K562 (cell line): ENCODE measurements around the gene STK24. TPM values are rescaled to one million over a fixed set of nuclear protein-coding genes. Genes with fewer than 3 reads are reported as not detected.

Source experiments
- ATAC-seq: fragments of 200-7000 bp; cut with Tn5 transposase; 3 replicates; pipeline ENCODE4 v1.9.1; 2020; ENCODE audit warnings: moderate library complexity
- BruUV-seq: library from RNA; stranded (reverse); fragments of 400-500 nt; replicated peaks from 2 replicates; lab custom pipeline; 2021; lab: Mats Ljungman, UMichigan
- CTCF ChIA-PET: fragments of 300-600 bp; formaldehyde crosslinking; extraction: SDS; loops from one replicate; lab custom pipeline; 2021; ENCODE audit warnings: low intra/inter-chr PET ratio; lab: Yijun Ruan, JAX
- POLR2A ChIA-PET: fragments of 300-600, 350-650 bp; sonication (Branson Sonifier 250); formaldehyde crosslinking; extraction: SDS; loops from one replicate; lab custom pipeline; 2021; ENCODE audit warnings: antibody characterized with exemption, inconsistent platforms; lab: Yijun Ruan, JAX
- DNase-seq, 4 experiments: peaks; one replicate each; pipeline versions ENCODE4 v3.0.0 to v3.0.0-alpha.2; 2011 to 2018; ENCODE audit warnings: low spot score in 3 of 4, mixed read lengths in 3 of 4; ENCODE audit errors: extremely low read depth in 1 of 4
- FAIRE-seq: peaks from 2 replicates; lab custom pipeline; 2011; peaks lifted over from hg19 to GRCh38; lab: Jason Lieb, UNC
- H2AFZ ChIP-seq: 2 replicates; pipeline ENCODE4 v1.6.0; 2011; ENCODE audit warnings: low read depth, low read length, control low read depth, inconsistent platforms
- H3K27ac ChIP-seq: fragments of 200-600 bp; 3 replicates; pipeline ENCODE4 v1.8.0; 2011; ENCODE audit warnings: low read depth, mild to moderate bottlenecking, control low read depth, inconsistent platforms, low read length, moderate library complexity, mixed read lengths; ENCODE audit errors: extremely low read depth
- H3K27me3 ChIP-seq, 2 experiments: fragments of 300-600 bp in 1 of 2; 2 replicates in 1 of 2; 3 replicates in 1 of 2; pipeline versions ENCODE4 v1.6.0 to v1.8.0; 2011; ENCODE audit warnings: inconsistent platforms in 2 of 2, low read length in 2 of 2, mild to moderate bottlenecking in 1 of 2, mixed read lengths in 1 of 2, moderate library complexity in 1 of 2; ENCODE audit not compliant: control insufficient read depth in 2 of 2, insufficient read depth in 2 of 2
- H3K36me3 ChIP-seq: fragments of 300-600 bp; 3 replicates; pipeline ENCODE4 v1.8.0; 2011; ENCODE audit warnings: mild to moderate bottlenecking, low read length, inconsistent platforms; ENCODE audit not compliant: control insufficient read depth, insufficient read depth
- H3K4me1 ChIP-seq, 2 experiments: fragments of 200-600 bp in 1 of 2; replicated peaks in 1 of 2; 2 replicates in 1 of 2; 3 replicates in 1 of 2; pipeline versions ENCODE4 v1.5.1 to v1.8.0; 2011; ENCODE audit warnings: inconsistent platforms in 2 of 2, low read length in 2 of 2, mild to moderate bottlenecking in 1 of 2, mixed read lengths in 1 of 2, moderate library complexity in 1 of 2; ENCODE audit not compliant: control insufficient read depth in 2 of 2, insufficient read depth in 2 of 2
- H3K4me2 ChIP-seq: 2 replicates; pipeline ENCODE4 v1.6.1; 2011; ENCODE audit warnings: low read length, control low read depth, inconsistent platforms, mixed read lengths; ENCODE audit not compliant: insufficient read depth
- H3K4me3 ChIP-seq: fragments of 200-600 bp; sonication (generic), shearing (Covaris generic); 2 replicates; pipeline ENCODE4 v1.5.1; 2016; ENCODE audit warnings: control low read depth, inconsistent platforms
- H3K79me2 ChIP-seq: fragments of 200-600 bp; 3 replicates; pipeline ENCODE4 v1.8.0; 2011; ENCODE audit warnings: low read length, inconsistent platforms; ENCODE audit not compliant: control insufficient read depth, insufficient read depth
- H3K9ac ChIP-seq, 2 experiments: 2 replicates each; pipeline versions ENCODE4 v1.6.0 to v1.6.1; 2011; ENCODE audit warnings: low read depth in 2 of 2, low read length in 2 of 2, control low read depth in 1 of 2, inconsistent platforms in 1 of 2, mild to moderate bottlenecking in 1 of 2, mixed read lengths in 1 of 2; ENCODE audit not compliant: insufficient read depth in 1 of 2
- H3K9me1 ChIP-seq: one replicate; pipeline ENCODE4 v1.6.0; 2011; ENCODE audit warnings: inconsistent platforms, mild to moderate bottlenecking, low read length, moderate library complexity; ENCODE audit not compliant: control insufficient read depth, insufficient read depth
- H3K9me3 ChIP-seq: replicated peaks from 2 replicates; pipeline ENCODE4 v1.5.1; 2011; ENCODE audit warnings: low read depth, low read length, inconsistent platforms; ENCODE audit not compliant: control insufficient read depth, insufficient read depth
- H4K20me1 ChIP-seq: replicated peaks from 2 replicates; pipeline ENCODE4 v1.6.1; 2011; ENCODE audit warnings: low read length, inconsistent platforms, mixed read lengths; ENCODE audit not compliant: control insufficient read depth, insufficient read depth
- CLOCK ChIP-seq: fragments of 250-450 bp; sonication (Bioruptor Pico); IDR thresholded peaks from 2 replicates; pipeline ENCODE4 v1.4.0; 2020; ENCODE audit warnings: mild to moderate bottlenecking, moderate library complexity, borderline replicate concordance
- NFE2 ChIP-seq: IDR thresholded peaks from 2 replicates; pipeline ENCODE4 v1.6.1; 2014; ENCODE audit warnings: antibody characterized with exemption, low read depth
- RAD21 ChIP-seq, 2 experiments: fragments of 250-450 bp in 1 of 2; fragments of 450-650 bp in 1 of 2; sonication (Bioruptor Pico) in 1 of 2; formaldehyde crosslinking in 1 of 2; IDR thresholded peaks in 1 of 2; conservative IDR thresholded peaks in 1 of 2; 2 replicates each; pipeline versions ENCODE4 v1.4.0 to v1.8.0; 2020 to 2022; ENCODE audit warnings: mild to moderate bottlenecking in 2 of 2, moderate library complexity in 1 of 2
- SMARCB1 ChIP-seq: IDR thresholded peaks from 2 replicates; pipeline ENCODE4 v1.6.1; 2011; ENCODE audit warnings: improper control_type of control experiment, low read depth; ENCODE audit not compliant: insufficient read length
- SP2 ChIP-seq: IDR thresholded peaks from 2 replicates; pipeline ENCODE4 v1.6.1; 2011; ENCODE audit warnings: mild to moderate bottlenecking, low read depth, low read length, moderate library complexity; ENCODE audit not compliant: poor library complexity, severe bottlenecking; ENCODE audit errors: extremely low read depth
- SUPT5H ChIP-seq: fragments of 450-650 bp; IDR thresholded peaks from 2 replicates; pipeline ENCODE4 v1.6.1; 2016
- ZKSCAN1 ChIP-seq: fragments of 150-350 bp; IDR thresholded peaks from 2 replicates; pipeline ENCODE4 v1.6.1; 2016; ENCODE audit warnings: low read depth, low read length
- ZNF398 ChIP-seq: fragments of 250-450 bp; sonication (Bioruptor Pico); IDR thresholded peaks from 2 replicates; pipeline ENCODE4 v1.8.0; 2021; ENCODE audit warnings: moderate library complexity, mild to moderate bottlenecking, inconsistent platforms
- WGBS: fragments of 100-300 bp; shearing (Covaris generic); methylation state at CpG from one replicate; pipeline ENCODE4 v1.1.6; 2016; ENCODE audit warnings: low coverage, mixed read lengths; ENCODE audit not compliant: insufficient coverage; ENCODE audit errors: missing lambda C conversion rate; 5-methylcytosine and 5-hydroxymethylcytosine counted together
- in situ Hi-C: fragments of 300-500 bp; cut with MboI; formaldehyde crosslinking; loops from 4 replicates; pipeline ENCODE4 v1.15.0; 2018; ENCODE audit warnings: inconsistent platforms, mixed read lengths
- intact Hi-C: fragments of 100-400 bp; cut with micrococcal nuclease; formaldehyde crosslinking; loops from 2 replicates; pipeline ENCODE4 v1.14.2; 2022
- polyA plus RNA-seq, 8 experiments: library from polyadenylated mRNA; depleted of rRNA in 4 of 8; stranded (reverse) in 5 of 8; unstranded in 3 of 8; fragments of >200 nt; fragmentation: Nextera tagmentation in 2 of 8; fragmentation: Illumina TruSeq in 1 of 8; extraction: Ambion mirVana in 2 of 8; extraction: Trizol in 1 of 8; gene quantifications; 2 replicates each; pipeline versions ENCODE4 v1.2.1 to v1.2.3, GENCODE V29; 2011 to 2014; ENCODE audit warnings: inconsistent platforms in 1 of 8, missing spikeins in 1 of 8
- total RNA-seq, 7 experiments: library from RNA; depleted of rRNA in 6 of 7; stranded (reverse); fragments of >200 nt in 6 of 7; fragmentation: Illumina TruSeq in 2 of 7; extraction: Trizol in 2 of 7; gene quantifications; 2 replicates each; pipeline versions ENCODE4 v1.2.1 to v1.2.3, GENCODE V29; 2011 to 2021; ENCODE audit warnings: low replicate concordance in 1 of 7

Gene STK24
- total and polyA plus RNA-seq, 9 of the 15 experiments (the other 6 are each of a cell fraction or from before 2014, with no cell fraction given): 3.8 to 78.4 (median 28.2) TPM

GRCh38 chr13:98468929-98469328 is 108.0 kb downstream of the STK24 start (continued):
- TF ChIP-seq ZKSCAN1 (no peak), NFE2 (no peak), SUPT5H (no peak), CLOCK (CRISPR knock-in tag) (no peak), ZNF398 (CRISPR knock-in tag) (no peak), SMARCB1 (no peak)

- Histone ChIP-seq H3K9me3 (no peaks in the 10 kb centered on the region), H3K9ac (no peak overlapping the region), H3K36me3 (peaks cover 66% of the 10 kb centered on the region), H4K20me1 (no peaks in the 10 kb centered on the region)
- CTCF ChIA-PET: no interaction called here
- WGBS: 61% methylated on average over 2 of the region's 3 CpGs
- intact Hi-C loops: no loop called here
- FAIRE-seq: no peak
- no peak for ATAC-seq
- TF ChIP-seq SP2: no peak
- TF ChIP-seq RAD21 (CRISPR knock-in tag; conservative IDR thresholded peaks at IDR 0.05 in 1 of 2, IDR thresholded peaks at IDR 0.05 in 1 of 2): peak in 1 of 2 experiments; percentile 13; a peak in 1 of 4 replicates
- TF ChIP-seq, all 486 proteins: peak for 1
- BruUV-seq: no TSS peak
- Histone ChIP-seq H3K27me3 (no peaks in the 10 kb centered on the region), H2AFZ (no peak overlapping the region), H3K4me2 (no peak overlapping the region), H3K9me1 (no peaks in the 10 kb centered on the region), H3K27ac (no peak overlapping the region), H3K79me2 (no peaks in the 10 kb centered on the region), H3K4me1 (peaks cover 0 to 5% of the 10 kb centered on the region in 2 experiments; a peak in 2 of 5 replicates), H3K4me3 (no peak overlapping the region)
- no peak for DNase-seq
- in situ Hi-C loops: no loop called here
- POLR2A ChIA-PET: no interaction called here
Measured at GRCh38 chr13:98468361-98468760, 108.5 kb downstream of the STK24 start.
